ENCODE data around the gene MMP2.

Gene MMP2

GRCh38 chr16:55530316-55530856 is 51.4 kb downstream of the MMP2 start:
- no peaks in the 10 kb centered on the region for H3K27me3 ChIP-seq (ENCODE audit: low read depth)
- no peaks in the 10 kb centered on the region; the same call in 1 of the 2 replicates for H3K4me1 ChIP-seq
- H3K4me3 ChIP-seq: no peak overlapping the region
- no peaks in the 10 kb centered on the region for H3K9me3 ChIP-seq
- in situ Hi-C loops (cut with MboI; ENCODE audit: low sequenced_read_pairs): no loop called here
- no peaks in the 10 kb centered on the region for H3K36me3 ChIP-seq (replicated peaks)
- no peak for DNase-seq (ENCODE audit: low spot score in 2 of 2)

- in situ Hi-C loops (cut with MboI; ENCODE audit: low sequenced_read_pairs): no loop called here
- no peaks in the 10 kb centered on the region for H3K36me3 ChIP-seq (replicated peaks)
- DNase-seq (ENCODE audit: low spot score in 2 of 2): no peak
- no peaks in the 10 kb centered on the region for H3K27me3 ChIP-seq (ENCODE audit: low read depth)
- H3K4me3 ChIP-seq: no peak overlapping the region
- H3K4me1 ChIP-seq: no peaks in the 10 kb centered on the region
- no peaks in the 10 kb centered on the region for H3K9me3 ChIP-seq
These were observed 53.2 kb downstream of the MMP2 start for GRCh38 chr16:55532227-55532626.

GRCh38 chr16:55534756-55535155 is 55.8 kb downstream of the MMP2 start:
- Histone ChIP-seq H3K4me3 (no peak overlapping the region), H3K36me3 (replicated peaks) (no peaks in the 10 kb centered on the region), H3K9me3 (no peaks in the 10 kb centered on the region), H3K27me3 (ENCODE audit: low read depth) (no peaks in the 10 kb centered on the region), H3K4me1 (no peaks in the 10 kb centered on the region)
- in situ Hi-C loops (cut with MboI; ENCODE audit: low sequenced_read_pairs): no loop called here
- no peak for DNase-seq (ENCODE audit: low spot score in 2 of 2)

- in situ Hi-C loops (cut with MboI; ENCODE audit: low sequenced_read_pairs): no loop called here
- H3K4me3 ChIP-seq: no peak overlapping the region
- no peak for DNase-seq (ENCODE audit: low spot score in 2 of 2)
- no peaks in the 10 kb centered on the region for H3K36me3 ChIP-seq (replicated peaks)
- H3K27me3 ChIP-seq (ENCODE audit: low read depth): no peaks in the 10 kb centered on the region
- no peaks in the 10 kb centered on the region for H3K9me3 ChIP-seq
- H3K4me1 ChIP-seq: no peaks in the 10 kb centered on the region
These were observed 60.1 kb downstream of the MMP2 start for GRCh38 chr16:55539049-55539448.

GRCh38 chr16:55539488-55539887 is 60.5 kb downstream of the MMP2 start:
- H3K27me3 ChIP-seq (ENCODE audit: low read depth): no peaks in the 10 kb centered on the region
- DNase-seq (ENCODE audit: low spot score in 2 of 2): no peak
- H3K9me3 ChIP-seq: no peaks in the 10 kb centered on the region
- H3K36me3 ChIP-seq (replicated peaks): no peaks in the 10 kb centered on the region
- in situ Hi-C loops (cut with MboI; ENCODE audit: low sequenced_read_pairs): no loop called here
- no peak overlapping the region for H3K4me3 ChIP-seq
- no peaks in the 10 kb centered on the region for H3K4me1 ChIP-seq

GRCh38 chr16:55540221-55540620 is 61.2 kb downstream of the MMP2 start:
- Histone ChIP-seq H3K27me3 (ENCODE audit: low read depth) (no peaks in the 10 kb centered on the region), H3K36me3 (replicated peaks) (no peaks in the 10 kb centered on the region), H3K4me1 (no peaks in the 10 kb centered on the region), H3K4me3 (no peak overlapping the region), H3K9me3 (no peaks in the 10 kb centered on the region)
- DNase-seq (ENCODE audit: low spot score in 2 of 2): no peak
- in situ Hi-C loops (cut with MboI; ENCODE audit: low sequenced_read_pairs): no loop called here

- no peaks in the 10 kb centered on the region for H3K4me1 ChIP-seq
- in situ Hi-C loops (cut with MboI; ENCODE audit: low sequenced_read_pairs): no loop called here
- H3K36me3 ChIP-seq (replicated peaks): no peaks in the 10 kb centered on the region
- no peak for DNase-seq (ENCODE audit: low spot score in 2 of 2)
- no peaks in the 10 kb centered on the region for H3K27me3 ChIP-seq (ENCODE audit: low read depth)
- H3K4me3 ChIP-seq: no peak overlapping the region
- H3K9me3 ChIP-seq: no peaks in the 10 kb centered on the region
These were observed 63.6 kb downstream of the MMP2 start for GRCh38 chr16:55542459-55543082.

- Histone ChIP-seq H3K4me3 (no peak overlapping the region), H3K27me3 (ENCODE audit: low read depth) (no peaks in the 10 kb centered on the region), H3K4me1 (no peaks in the 10 kb centered on the region), H3K36me3 (replicated peaks) (no peaks in the 10 kb centered on the region), H3K9me3 (no peaks in the 10 kb centered on the region)
- in situ Hi-C loops (cut with MboI; ENCODE audit: low sequenced_read_pairs): no loop called here
- DNase-seq (ENCODE audit: low spot score in 2 of 2): no peak
These were observed 64.5 kb downstream of the MMP2 start for GRCh38 chr16:55543472-55543871.

GRCh38 chr16:55552621-55553020 is 73.6 kb downstream of the MMP2 start:
- Histone ChIP-seq H3K36me3 (replicated peaks) (no peaks in the 10 kb centered on the region), H3K9me3 (no peaks in the 10 kb centered on the region), H3K27me3 (ENCODE audit: low read depth) (no peaks in the 10 kb centered on the region), H3K4me3 (no peak overlapping the region), H3K4me1 (no peaks in the 10 kb centered on the region)
- no peak for DNase-seq (ENCODE audit: low spot score in 2 of 2)
- in situ Hi-C loops (cut with MboI; ENCODE audit: low sequenced_read_pairs): no loop called here

- DNase-seq (ENCODE audit: low spot score in 2 of 2): no peak
- Histone ChIP-seq H3K4me1 (no peaks in the 10 kb centered on the region), H3K36me3 (replicated peaks) (no peaks in the 10 kb centered on the region), H3K4me3 (no peak overlapping the region), H3K27me3 (ENCODE audit: low read depth) (no peaks in the 10 kb centered on the region), H3K9me3 (no peaks in the 10 kb centered on the region)
- in situ Hi-C loops (cut with MboI; ENCODE audit: low sequenced_read_pairs): no loop called here
These were observed 76.4 kb downstream of the MMP2 start for GRCh38 chr16:55555436-55555835.

Measured in HAP-1 (cell line).